Jurkat, Clone E6-1 (cell line): ENCODE measurements around the gene ANKH.

Experiments
- DNase-seq: peaks from one replicate; pipeline ENCODE4 v3.0.0-alpha.2; 2011; ENCODE audit warnings: low read depth, low spot score
- H3K4me3 ChIP-seq: 2 replicates; pipeline ENCODE4 v1.5.1; 2011; ENCODE audit warnings: mild to moderate bottlenecking, low read length, control low read depth, moderate library complexity

ANKH gene

GRCh38 chr5:14749579-14750101, 121.9 kb downstream of the ANKH start:
- no peak for DNase-seq
- no peak overlapping the region for H3K4me3 ChIP-seq

DNA sequence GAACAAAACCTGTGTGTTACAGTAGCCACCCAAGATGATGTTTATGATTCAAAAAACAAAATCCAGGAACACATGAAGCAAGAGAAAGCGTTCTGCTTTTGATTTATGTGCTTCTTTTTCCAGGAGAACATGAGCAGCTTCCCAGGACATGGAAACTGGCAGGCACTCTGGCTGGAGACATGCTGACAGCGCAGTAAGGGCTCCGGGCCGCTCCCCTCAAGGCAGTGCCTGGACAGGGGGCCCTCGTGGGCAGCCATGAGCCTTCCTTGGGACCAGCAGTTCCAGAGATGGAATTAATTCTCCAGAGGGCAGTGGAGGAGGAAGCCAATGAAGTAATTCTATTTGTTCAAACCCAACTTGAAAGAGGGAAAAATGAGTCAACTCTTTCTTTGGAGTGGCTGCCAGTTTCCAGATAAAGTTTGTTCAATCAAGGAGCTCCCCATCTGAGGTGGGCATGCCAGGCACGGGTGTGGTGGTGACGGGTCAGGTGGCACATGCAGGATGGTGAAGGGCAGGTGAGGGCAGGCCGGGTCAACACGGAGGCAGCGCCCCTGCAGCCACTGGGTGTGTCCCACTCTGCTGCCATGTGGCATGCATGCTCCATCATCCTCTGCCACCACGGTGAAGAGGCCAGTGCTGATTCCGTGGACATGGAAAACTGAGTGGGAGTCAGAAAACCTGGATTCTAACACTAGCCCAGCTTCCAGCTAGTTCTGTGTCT, 123.2 kb downstream of the ANKH start:
- no peak for DNase-seq
- H3K4me3 ChIP-seq, result no peak overlapping the region

- DNase-seq, result no peak
- H3K4me3 ChIP-seq, result no peak overlapping the region
These were observed 125.8 kb downstream of the ANKH start for GRCh38 chr5:14745753-14746152.

DNA sequence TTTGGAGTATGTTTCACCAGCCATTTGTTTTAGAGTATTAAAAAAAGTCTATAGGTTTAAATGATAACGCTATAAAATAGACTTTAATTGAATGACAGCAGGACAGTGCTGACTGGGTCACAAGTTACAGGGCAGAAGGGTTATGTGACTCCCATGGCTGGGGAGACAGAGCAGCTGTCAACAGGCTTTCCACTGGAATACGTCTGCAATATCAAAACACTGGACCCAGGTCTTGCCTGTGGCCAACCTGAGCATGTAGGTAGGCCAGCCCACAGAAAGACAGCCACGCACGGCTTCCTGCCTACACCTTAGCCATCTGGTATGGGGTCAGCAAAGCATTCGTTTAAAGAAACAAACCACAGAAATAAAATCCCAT, 126.4 kb downstream of the ANKH start:
- no peak for DNase-seq
- H3K4me3 ChIP-seq, result no peak overlapping the region

- H3K4me3 ChIP-seq, result no peak overlapping the region
- no peak for DNase-seq
These were observed 127.0 kb downstream of the ANKH start for GRCh38 chr5:14744296-14745187.

GRCh38 chr5:14743601-14744295, 127.8 kb downstream of the ANKH start:
- no peak overlapping the region for H3K4me3 ChIP-seq
- DNase-seq, result no peak

- H3K4me3 ChIP-seq, result no peak overlapping the region
- peak; percentile 55 for DNase-seq
These were observed 129.1 kb downstream of the ANKH start for GRCh38 chr5:14742498-14742897.

GRCh38 chr5:14741801-14742440, 129.7 kb downstream of the ANKH start:
- DNase-seq, result peak; percentile 83
- no peak overlapping the region for H3K4me3 ChIP-seq

DNA sequence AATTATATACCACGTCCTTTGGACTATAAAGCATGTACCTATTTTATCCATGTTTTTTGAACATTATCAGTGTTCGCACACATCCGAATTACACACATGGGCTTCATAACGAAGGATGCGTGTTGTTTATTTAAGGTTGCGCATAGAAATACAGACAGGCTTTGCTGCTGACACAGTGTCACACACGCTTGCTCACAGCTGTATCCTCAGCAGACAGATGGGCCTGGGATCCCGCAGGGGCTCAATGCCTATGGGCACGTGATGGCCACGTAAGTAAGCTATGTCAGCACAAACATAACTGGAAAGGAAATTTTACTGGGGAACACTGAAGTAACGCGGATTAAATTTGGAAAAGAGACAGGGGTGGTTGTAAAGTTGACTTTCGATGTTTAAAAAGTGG, 130.4 kb downstream of the ANKH start:
- H3K4me3 ChIP-seq, result no peak overlapping the region
- no peak for DNase-seq

- no peak for DNase-seq
- no peak overlapping the region for H3K4me3 ChIP-seq
These were observed 131.6 kb downstream of the ANKH start for GRCh38 chr5:14739981-14740380.

DNA sequence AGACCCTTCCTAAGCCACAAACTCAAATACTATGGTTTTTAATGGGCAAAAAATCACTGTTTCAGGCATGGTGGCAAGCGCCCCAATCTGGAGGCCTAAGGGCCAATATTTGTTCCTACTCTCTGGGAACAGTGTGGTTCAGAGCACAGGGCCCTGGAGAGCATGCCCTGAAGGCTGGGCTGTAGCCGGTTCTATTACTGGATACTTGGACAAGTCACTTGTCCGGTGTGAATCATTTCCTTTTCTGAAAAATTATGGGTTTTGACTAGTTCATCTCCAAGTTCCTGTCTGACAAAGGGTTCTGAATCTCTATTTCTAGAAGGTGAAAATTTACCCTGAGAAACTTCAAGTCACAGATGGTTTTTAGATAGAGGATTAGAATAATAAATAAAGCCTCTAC, 132.0 kb downstream of the ANKH start:
- no peak for DNase-seq
- H3K4me3 ChIP-seq, result no peak overlapping the region

GRCh38 chr5:14738050-14738449, 133.5 kb downstream of the ANKH start:
- no peak overlapping the region for H3K4me3 ChIP-seq
- DNase-seq, result no peak

DNA sequence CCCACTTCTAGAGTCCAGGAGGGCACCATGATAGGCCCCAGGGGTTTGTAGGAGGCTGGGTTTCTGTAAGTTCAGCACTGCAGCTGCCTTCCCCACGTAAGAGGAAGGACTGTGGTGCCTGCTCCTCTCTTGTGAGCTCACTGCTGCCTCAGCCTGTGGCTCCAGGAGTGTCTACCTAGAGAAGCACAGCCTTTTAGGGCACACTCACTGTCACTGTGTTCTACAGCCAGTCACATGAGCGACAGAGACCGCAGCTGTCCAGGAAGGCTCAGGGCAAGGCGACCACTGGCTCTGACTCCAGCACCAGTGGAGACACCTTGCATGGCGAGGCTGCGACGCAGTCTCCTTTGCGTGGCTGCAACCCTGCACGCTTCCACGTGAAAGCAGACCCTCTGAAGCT, 134.3 kb downstream of the ANKH start:
- no peak overlapping the region for H3K4me3 ChIP-seq
- DNase-seq, result no peak

GRCh38 chr5:14735944-14736343, 135.6 kb downstream of the ANKH start:
- no peak for DNase-seq
- no peak overlapping the region for H3K4me3 ChIP-seq

- H3K4me3 ChIP-seq, result no peak overlapping the region
- no peak for DNase-seq
These were observed 137.2 kb downstream of the ANKH start for GRCh38 chr5:14734396-14734795.

GRCh38 chr5:14733661-14734060, 137.9 kb downstream of the ANKH start:
- H3K4me3 ChIP-seq, result no peak overlapping the region
- no peak for DNase-seq

- no peak overlapping the region for H3K4me3 ChIP-seq
- no peak for DNase-seq
These were observed 138.6 kb downstream of the ANKH start for GRCh38 chr5:14732991-14733390.

GRCh38 chr5:14730881-14731280, 140.7 kb downstream of the ANKH start:
- no peak for DNase-seq
- H3K4me3 ChIP-seq, result no peak overlapping the region

DNA sequence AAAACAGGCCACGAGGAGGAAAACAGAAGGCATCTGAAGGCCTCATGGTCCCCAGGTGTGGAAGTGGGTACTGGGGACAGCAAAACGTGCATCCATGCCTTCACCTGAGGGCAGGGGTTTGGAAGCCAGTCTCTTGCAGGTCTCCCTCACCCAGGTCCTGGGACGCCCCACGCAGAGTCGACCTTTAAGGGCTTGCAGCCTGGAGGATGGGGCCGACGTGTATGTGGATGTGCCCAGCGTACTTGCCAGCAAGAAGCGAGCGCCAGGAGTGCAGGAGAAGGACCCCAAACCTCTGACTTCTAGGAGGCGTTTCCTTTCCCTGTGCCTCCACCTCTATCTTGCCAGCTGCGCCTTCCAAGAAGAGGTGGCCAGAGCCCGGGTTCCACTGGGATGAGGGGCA, 141.1 kb downstream of the ANKH start:
- DNase-seq, result no peak

More for the DNA sequence above, 141.1 kb downstream of the ANKH start:
- no peak overlapping the region for H3K4me3 ChIP-seq
